GM12891 (cell line): ENCODE data around the gene TRIM38.
"Not testable (repeated sequence)": the region's sequence is repeated elsewhere in the genome, so short reads cannot be mapped to it uniquely, and the experiment has no call there.

Experiments
- DNase-seq: peaks from one replicate; pipeline ENCODE4 v3.0.0; 2011; ENCODE audit warnings: low spot score; ENCODE audit not compliant: insufficient read length
- FAIRE-seq: peaks from 2 replicates; lab custom pipeline; 2011; peaks lifted over from hg19 to GRCh38; lab: Jason Lieb, UNC
- PAX5 ChIP-seq: IDR thresholded peaks from 2 replicates; pipeline ENCODE4 v1.6.1; 2011; ENCODE audit warnings: low read length, moderate library complexity, mild to moderate bottlenecking; ENCODE audit not compliant: insufficient read depth, severe bottlenecking
- POLR2A ChIP-seq: IDR thresholded peaks from 2 replicates; pipeline ENCODE4 v1.6.1; 2011; ENCODE audit warnings: low read depth, low read length, control low read depth
- POLR2AphosphoS5 ChIP-seq: IDR thresholded peaks from 2 replicates; pipeline ENCODE4 v1.6.1; 2011; ENCODE audit warnings: low read depth, low read length, control low read depth
- POU2F2 ChIP-seq: IDR thresholded peaks from 2 replicates; pipeline ENCODE4 v1.6.1; 2011; ENCODE audit warnings: low read depth, mild to moderate bottlenecking, control low read depth, low read length, moderate library complexity
- SPI1 ChIP-seq: IDR thresholded peaks from 2 replicates; pipeline ENCODE4 v1.6.1; 2011; ENCODE audit warnings: low read depth, low read length, control low read depth
- TAF1 ChIP-seq: IDR thresholded peaks from 2 replicates; pipeline ENCODE4 v1.6.1; 2011; ENCODE audit warnings: low read depth, low read length, control low read depth

The TRIM38 gene

DNA sequence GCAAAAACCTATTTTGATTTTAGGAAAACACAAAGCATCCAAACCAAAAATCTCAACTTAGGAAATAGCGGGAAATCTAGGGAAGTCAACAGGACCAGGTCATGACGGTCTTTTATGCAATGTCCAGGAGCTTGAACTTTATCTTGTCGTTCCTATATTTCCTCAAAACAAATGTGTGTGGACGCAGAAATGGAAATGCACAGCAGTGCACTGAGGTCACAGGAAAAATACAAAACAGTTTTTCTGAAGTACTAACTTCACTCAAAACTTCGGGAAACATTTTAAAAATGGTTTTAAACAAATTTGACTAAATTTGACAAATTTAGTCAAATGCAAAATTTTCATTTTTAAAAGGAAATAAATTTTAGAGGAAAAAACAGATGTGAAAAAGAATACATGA is 26.6 kb upstream of the TRIM38 start:
- TF ChIP-seq POU2F2 (no peak), POLR2A (no peak), PAX5 (no peak), SPI1 (no peak), TAF1 (no peak), POLR2AphosphoS5 (no peak)
- FAIRE-seq (no peak), DNase-seq (no peak)

GRCh38 chr6:25939593-25939992 is 23.0 kb upstream of the TRIM38 start:
- no peak for DNase-seq
- no peak for TF ChIP-seq PAX5
- TF ChIP-seq POLR2A = no peak
- TF ChIP-seq POU2F2 = no peak
- no peak for TF ChIP-seq TAF1
- TF ChIP-seq POLR2AphosphoS5 = no peak
- TF ChIP-seq SPI1 = no peak
- FAIRE-seq = no peak

DNA sequence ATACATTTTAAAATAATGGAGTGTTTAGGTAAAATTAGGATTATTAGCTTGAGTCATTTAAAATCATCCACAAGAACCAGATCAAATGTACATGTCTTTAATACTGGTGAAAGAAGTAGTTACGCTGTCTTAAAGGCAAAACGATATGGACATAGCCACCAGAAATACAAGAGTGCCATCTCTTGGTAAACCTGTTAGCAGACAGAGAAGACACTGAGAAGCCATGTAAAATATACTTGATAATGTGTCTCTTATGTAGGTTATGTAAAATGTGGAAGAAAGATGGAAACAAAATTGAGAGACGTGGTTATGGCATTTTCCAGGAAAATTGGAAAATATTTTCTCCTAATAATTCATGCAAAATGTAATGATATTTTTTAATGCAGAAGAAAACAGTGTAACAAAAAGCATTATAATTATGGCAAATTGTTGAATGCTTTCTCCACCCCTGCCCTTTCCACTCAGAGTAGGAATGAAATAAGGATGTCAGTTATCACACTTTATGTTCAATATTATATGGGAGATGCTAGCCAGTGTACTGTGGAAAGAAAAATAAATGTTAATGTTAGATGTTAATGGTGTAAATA is 19.9 kb upstream of the TRIM38 start:
- FAIRE-seq (peak; percentile 50), DNase-seq (no peak)
- TF ChIP-seq POLR2A (no peak), POU2F2 (no peak), PAX5 (no peak), SPI1 (no peak), TAF1 (no peak), POLR2AphosphoS5 (no peak)

DNA sequence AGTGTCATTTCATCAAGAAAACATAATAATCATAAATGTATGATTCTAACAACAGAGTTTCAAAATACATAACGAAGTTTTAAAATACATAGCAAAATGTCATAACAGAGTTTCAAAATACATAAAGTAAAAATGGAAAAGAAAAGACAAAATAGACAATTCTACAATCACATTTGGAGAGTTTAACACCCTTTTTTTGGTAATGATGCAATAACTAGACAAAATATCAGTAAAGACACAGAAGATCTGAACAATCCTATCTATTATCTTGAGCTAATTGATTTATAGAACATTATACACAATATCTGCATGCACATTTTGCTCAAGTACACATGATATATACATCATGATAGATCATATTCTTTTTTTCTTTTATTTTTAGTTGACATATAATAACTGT is 18.7 kb upstream of the TRIM38 start:
- DNase-seq (no peak), FAIRE-seq (no peak)
- no peak for TF ChIP-seq POU2F2
- TF ChIP-seq SPI1 = no peak
- TF ChIP-seq POLR2AphosphoS5 = no peak
- TF ChIP-seq POLR2A = no peak
- no peak for TF ChIP-seq PAX5
- TF ChIP-seq TAF1 = no peak

DNA sequence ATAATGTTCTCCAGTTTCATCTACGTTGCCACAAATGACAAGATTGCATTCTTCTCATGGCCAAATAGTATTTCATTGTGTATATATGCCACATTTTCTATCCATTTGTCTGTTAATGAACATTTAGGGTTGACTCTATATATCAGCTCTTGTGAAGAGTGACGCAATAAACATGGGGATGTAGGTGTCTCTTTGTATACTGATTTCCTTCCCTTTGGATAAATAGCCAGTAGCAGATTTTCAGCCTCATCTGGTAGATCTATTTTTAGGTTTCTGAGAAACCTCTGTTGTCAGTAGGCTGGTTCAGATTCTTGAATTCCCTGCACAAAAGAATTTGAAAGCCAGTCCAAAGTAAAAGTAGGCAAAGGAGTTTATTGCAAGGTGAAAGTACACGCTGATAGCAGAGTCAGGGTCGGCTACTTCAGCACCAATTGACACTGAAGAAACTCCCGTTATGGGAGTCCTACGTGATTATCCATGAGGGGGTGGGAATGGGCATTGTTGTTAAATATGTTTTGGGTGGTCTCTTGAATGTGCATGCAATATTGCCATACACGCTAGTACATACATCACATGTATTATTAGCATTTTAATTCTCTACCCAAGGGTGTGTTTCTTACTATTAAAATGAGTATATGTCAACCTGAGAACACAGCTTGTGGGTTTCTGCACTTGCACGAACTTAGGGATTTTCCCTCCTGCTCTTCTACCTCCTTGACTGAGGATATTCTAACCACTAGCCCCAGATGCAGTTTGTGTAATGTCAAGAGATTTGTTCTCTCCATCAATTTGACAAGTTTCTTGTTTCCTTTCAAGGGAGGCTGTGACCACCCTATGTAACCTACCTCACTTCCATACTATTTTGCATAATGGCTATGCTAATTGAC is 17.7 kb upstream of the TRIM38 start:
- no peak for TF ChIP-seq POLR2A
- TF ChIP-seq PAX5 = no peak
- peak; percentile 30; the same call in 1 of the 2 replicates for TF ChIP-seq POU2F2
- TF ChIP-seq TAF1 = no peak
- no peak for TF ChIP-seq SPI1
- no peak for TF ChIP-seq POLR2AphosphoS5
- DNase-seq (no peak), FAIRE-seq (peak; percentile 51)

DNA sequence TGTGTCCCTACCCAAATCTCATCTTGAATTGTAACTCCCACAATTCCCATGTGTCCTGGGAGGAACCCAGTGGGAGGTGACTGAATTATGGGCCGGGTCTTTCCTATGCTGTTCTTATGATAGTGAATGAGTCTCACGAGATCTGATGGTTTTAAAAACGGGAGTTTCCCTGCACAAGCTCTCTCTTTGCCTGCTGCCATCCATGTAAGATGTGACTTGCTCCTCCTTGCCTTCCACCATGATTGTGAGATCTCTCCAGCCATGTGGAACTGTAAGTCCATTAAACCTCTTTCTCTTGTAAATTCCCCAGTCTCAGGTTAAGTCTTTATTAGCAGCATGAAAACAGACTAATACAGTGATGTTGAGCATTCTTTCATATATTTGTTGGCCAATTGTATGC is 16.9 kb upstream of the TRIM38 start:
- FAIRE-seq, DNase-seq: not testable (repeated sequence)

DNA sequence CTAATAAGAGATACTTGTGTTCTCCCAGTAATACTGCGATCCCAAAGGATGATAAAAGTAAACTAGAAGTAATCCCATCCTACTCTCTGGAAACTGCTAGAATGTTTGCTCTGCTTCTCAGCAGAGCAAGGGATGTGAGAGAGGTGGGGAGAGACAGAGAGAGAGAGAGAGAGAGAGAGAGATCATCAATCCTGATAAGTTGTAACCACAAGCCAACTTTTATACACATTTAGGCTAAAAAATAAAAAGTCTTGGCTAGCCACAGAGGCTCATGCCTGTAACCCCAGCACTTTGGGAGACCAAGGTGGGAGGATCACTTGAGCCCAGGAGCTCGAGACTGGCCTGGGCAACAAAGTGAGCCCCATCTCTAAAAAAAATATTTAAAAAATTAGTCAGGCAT is 16.0 kb upstream of the TRIM38 start:
- DNase-seq (no peak), FAIRE-seq (no peak)
- TF ChIP-seq SPI1 (no peak), POLR2AphosphoS5 (no peak), POU2F2 (no peak), POLR2A (no peak), TAF1 (no peak), PAX5 (no peak)

DNA sequence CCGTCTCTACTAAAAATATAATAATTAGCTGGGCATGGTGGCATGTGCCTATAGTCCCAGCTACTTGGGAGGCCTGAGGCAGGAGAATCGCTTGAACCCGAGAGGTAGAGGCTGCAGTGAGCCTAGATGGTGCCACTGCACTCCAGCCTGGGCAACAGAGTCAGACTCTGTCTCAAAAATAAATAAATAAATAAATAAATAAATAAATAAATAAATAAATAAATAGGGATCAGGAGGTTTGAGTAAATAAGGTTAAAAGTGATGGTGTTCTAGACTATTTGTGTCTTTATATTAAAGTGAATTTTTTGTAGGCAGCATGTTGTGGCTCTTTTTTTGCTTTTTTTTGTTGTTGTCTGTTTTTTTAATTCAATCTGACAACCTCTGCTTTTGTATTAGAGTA is 15.1 kb upstream of the TRIM38 start:
- FAIRE-seq, DNase-seq: not testable (repeated sequence)

GRCh38 chr6:25949695-25950094 is 12.9 kb upstream of the TRIM38 start:
- no peak for TF ChIP-seq POU2F2
- TF ChIP-seq PAX5 = no peak
- TF ChIP-seq SPI1 = no peak
- TF ChIP-seq TAF1 = no peak
- no peak for TF ChIP-seq POLR2AphosphoS5
- no peak for TF ChIP-seq POLR2A
- no peak for FAIRE-seq

DNA sequence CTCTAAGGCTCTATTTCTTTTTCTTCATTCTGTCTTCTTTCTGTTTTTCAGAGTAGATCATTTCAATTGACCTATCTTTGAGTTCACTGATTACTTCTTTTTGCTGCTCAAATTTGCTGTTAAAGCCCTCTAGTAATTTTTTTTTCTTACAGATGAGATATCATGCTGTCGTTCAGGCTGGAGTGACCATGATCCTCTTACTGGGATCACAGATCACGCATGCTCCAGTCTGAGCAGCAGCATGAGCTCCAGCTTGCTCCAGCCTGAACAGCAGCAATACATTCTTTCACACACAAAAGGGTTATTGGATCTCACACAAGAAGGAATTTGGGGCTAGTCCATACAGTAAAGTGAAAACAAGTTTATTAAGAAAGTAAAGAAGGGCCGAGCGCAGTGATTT is 12.3 kb upstream of the TRIM38 start:
- FAIRE-seq (no peak), DNase-seq (no peak)

More at GRCh38 chr6:25949695-25950094, 12.9 kb upstream of the TRIM38 start:
- DNase-seq = no peak

More for the DNA sequence above, 12.3 kb upstream of the TRIM38 start:
- no peak for TF ChIP-seq POLR2A
- TF ChIP-seq PAX5 = no peak
- no peak for TF ChIP-seq TAF1
- no peak for TF ChIP-seq SPI1
- TF ChIP-seq POLR2AphosphoS5 = no peak
- no peak for TF ChIP-seq POU2F2
